ENCODE results near the gene MARCHF6.

The MARCHF6 gene

GRCh38 chr5:10335711-10336470 is 17.6 kb upstream of the MARCHF6 start:
- DNase-seq (ENCODE audit: extremely low spot score), result no peak
- ChIA-PET POLR2A (interaction anchor here (3.6 kb wide), 1 partner anchor 17 kb away, joined by 19 read pairs; the partner anchor contains the start of gene MARCHF6), CTCF (no interaction called here)
- TF ChIP-seq BHLHE40 (IDR thresholded peaks at IDR 0.05; ENCODE audit: borderline replicate concordance), result no peak
- TF ChIP-seq PKNOX1 (IDR thresholded peaks at IDR 0.05), result no peak
- no peak for TF ChIP-seq CTBP1 (IDR thresholded peaks at IDR 0.05; ENCODE audit: borderline replicate concordance)
- TF ChIP-seq SP1 (IDR thresholded peaks at IDR 0.05), result no peak
- no peak for TF ChIP-seq FOXA1 (IDR thresholded peaks at IDR 0.05)
- TF ChIP-seq FOXM1 (IDR thresholded peaks at IDR 0.05; ENCODE audit: borderline replicate concordance), result no peak
- TF ChIP-seq LEF1 (IDR thresholded peaks at IDR 0.05; ENCODE audit: borderline replicate concordance), result no peak
- TF ChIP-seq L3MBTL2 (conservative IDR thresholded peaks at IDR 0.05), result no peak

GRCh38 chr5:10337107-10337506 is 16.4 kb upstream of the MARCHF6 start:
- no peak for TF ChIP-seq PKNOX1 (IDR thresholded peaks at IDR 0.05)
- TF ChIP-seq NFRKB (IDR thresholded peaks at IDR 0.05), result no peak
- no peak for TF ChIP-seq CTBP1 (IDR thresholded peaks at IDR 0.05; ENCODE audit: borderline replicate concordance)
- TF ChIP-seq SP1 (IDR thresholded peaks at IDR 0.05), result no peak
- TF ChIP-seq BHLHE40 (IDR thresholded peaks at IDR 0.05; ENCODE audit: borderline replicate concordance), result no peak
- no peak for TF ChIP-seq ELF4 (IDR thresholded peaks at IDR 0.05)
- no peak for TF ChIP-seq ZNF384 (IDR thresholded peaks at IDR 0.05)
- TF ChIP-seq ARNT (IDR thresholded peaks at IDR 0.05), result no peak
- no peak for TF ChIP-seq LEF1 (IDR thresholded peaks at IDR 0.05; ENCODE audit: borderline replicate concordance)
- DNase-seq (ENCODE audit: extremely low spot score), result no peak
- ChIA-PET POLR2A (interaction anchor here (3.6 kb wide), 1 partner anchor 16 kb away, joined by 19 read pairs; the partner anchor contains the start of gene MARCHF6), CTCF (no interaction called here)

GRCh38 chr5:10337986-10338385 is 15.5 kb upstream of the MARCHF6 start:
- DNase-seq (ENCODE audit: extremely low spot score), result no peak
- TF ChIP-seq LEF1 (IDR thresholded peaks at IDR 0.05; ENCODE audit: borderline replicate concordance), result no peak
- TF ChIP-seq FOXM1 (IDR thresholded peaks at IDR 0.05; ENCODE audit: borderline replicate concordance), result no peak
- TF ChIP-seq TARDBP (IDR thresholded peaks at IDR 0.05), result no peak
- TF ChIP-seq ELF4 (IDR thresholded peaks at IDR 0.05), result no peak
- TF ChIP-seq SUZ12 (IDR thresholded peaks at IDR 0.05), result no peak
- TF ChIP-seq CTBP1 (IDR thresholded peaks at IDR 0.05; ENCODE audit: borderline replicate concordance), result no peak
- TF ChIP-seq BHLHE40 (IDR thresholded peaks at IDR 0.05; ENCODE audit: borderline replicate concordance), result no peak
- no peak for TF ChIP-seq SP1 (IDR thresholded peaks at IDR 0.05)
- no peak for TF ChIP-seq ARNT (IDR thresholded peaks at IDR 0.05)
- TF ChIP-seq HDGF (IDR thresholded peaks at IDR 0.05; ENCODE audit: borderline replicate concordance), result no peak
- TF ChIP-seq PKNOX1 (IDR thresholded peaks at IDR 0.05), result no peak
- no peak for TF ChIP-seq FOXA1 (IDR thresholded peaks at IDR 0.05)
- TF ChIP-seq ZNF384 (IDR thresholded peaks at IDR 0.05), result no peak
- ChIA-PET POLR2A (interaction anchor here (3.6 kb wide), 1 partner anchor 15 kb away, joined by 19 read pairs; the partner anchor contains the start of gene MARCHF6), CTCF (no interaction called here)

- DNase-seq (ENCODE audit: extremely low spot score), result no peak
- TF ChIP-seq SUZ12 (IDR thresholded peaks at IDR 0.05) (no peak), NFRKB (IDR thresholded peaks at IDR 0.05) (no peak), ZNF384 (IDR thresholded peaks at IDR 0.05) (no peak), HDGF (IDR thresholded peaks at IDR 0.05; ENCODE audit: borderline replicate concordance) (no peak), BHLHE40 (IDR thresholded peaks at IDR 0.05; ENCODE audit: borderline replicate concordance) (no peak), ARNT (IDR thresholded peaks at IDR 0.05) (no peak), ELF4 (IDR thresholded peaks at IDR 0.05) (no peak), FOXK2 (IDR thresholded peaks at IDR 0.05) (no peak), TARDBP (IDR thresholded peaks at IDR 0.05) (no peak), L3MBTL2 (conservative IDR thresholded peaks at IDR 0.05) (no peak), PKNOX1 (IDR thresholded peaks at IDR 0.05) (no peak), LEF1 (IDR thresholded peaks at IDR 0.05; ENCODE audit: borderline replicate concordance) (no peak), CTBP1 (IDR thresholded peaks at IDR 0.05; ENCODE audit: borderline replicate concordance) (no peak), FOXA1 (IDR thresholded peaks at IDR 0.05) (no peak), SP1 (IDR thresholded peaks at IDR 0.05) (no peak), FOXM1 (IDR thresholded peaks at IDR 0.05; ENCODE audit: borderline replicate concordance) (no peak)
- ChIA-PET POLR2A (interaction anchor here (3.6 kb wide), 1 partner anchor 15 kb away, joined by 19 read pairs; the partner anchor contains the start of gene MARCHF6), CTCF (no interaction called here)
Observed at GRCh38 chr5:10338686-10339057, 14.8 kb upstream of the MARCHF6 start.

GRCh38 chr5:10339058-10339811 is 14.3 kb upstream of the MARCHF6 start:
- TF ChIP-seq BHLHE40 (IDR thresholded peaks at IDR 0.05; ENCODE audit: borderline replicate concordance) (no peak), FOXA1 (IDR thresholded peaks at IDR 0.05) (no peak), FOXM1 (IDR thresholded peaks at IDR 0.05; ENCODE audit: borderline replicate concordance) (no peak), NFRKB (IDR thresholded peaks at IDR 0.05) (no peak), CTBP1 (IDR thresholded peaks at IDR 0.05; ENCODE audit: borderline replicate concordance) (no peak), HDGF (IDR thresholded peaks at IDR 0.05; ENCODE audit: borderline replicate concordance) (no peak), L3MBTL2 (conservative IDR thresholded peaks at IDR 0.05) (no peak), TARDBP (IDR thresholded peaks at IDR 0.05) (no peak), PKNOX1 (IDR thresholded peaks at IDR 0.05) (no peak), ZNF384 (IDR thresholded peaks at IDR 0.05) (no peak), FOXK2 (IDR thresholded peaks at IDR 0.05) (no peak), ARNT (IDR thresholded peaks at IDR 0.05) (no peak), LEF1 (IDR thresholded peaks at IDR 0.05; ENCODE audit: borderline replicate concordance) (no peak), SUZ12 (IDR thresholded peaks at IDR 0.05) (no peak)
- no peak for DNase-seq (ENCODE audit: extremely low spot score)
- POLR2A ChIA-PET, result interaction anchor here (3.6 kb wide), 1 partner anchor 14 kb away, joined by 19 read pairs; the partner anchor contains the start of gene MARCHF6
- CTCF ChIA-PET, result no interaction called here
